SK-N-SH (cell line): ENCODE results near the gene PPP2R1B.

Experiments used
- CHD2 ChIP-seq: fragments of 150-350 bp; IDR thresholded peaks from 2 replicates; pipeline ENCODE4 v1.6.1; 2018; ENCODE audit warnings: low read length; ENCODE audit not compliant: partially characterized antibody
- CTCF ChIP-seq: fragments of 200-600 bp; sonication (generic); IDR thresholded peaks from 2 replicates; pipeline ENCODE4 v1.6.1; 2017; ENCODE audit warnings: antibody characterized with exemption, mild to moderate bottlenecking, moderate library complexity
- EP300 ChIP-seq, 2 experiments: IDR thresholded peaks; 2 replicates each; pipeline versions ENCODE4 v1.4.0 to v1.6.1; 2012; ENCODE audit warnings: borderline replicate concordance in 1 of 2, low read depth in 1 of 2, low read length in 1 of 2
- JUND ChIP-seq: IDR thresholded peaks from 2 replicates; pipeline ENCODE4 v1.4.0; 2012
- NFIC ChIP-seq: IDR thresholded peaks from 2 replicates; pipeline ENCODE4 v1.4.0; 2012; ENCODE audit warnings: borderline replicate concordance
- RAD21 ChIP-seq: IDR thresholded peaks from 2 replicates; pipeline ENCODE4 v1.6.1; 2012; ENCODE audit warnings: mild to moderate bottlenecking, low read length
- TAF1 ChIP-seq: IDR thresholded peaks from 2 replicates; pipeline ENCODE4 v1.6.1; 2012; ENCODE audit warnings: low read depth, mild to moderate bottlenecking, low read length, moderate library complexity, borderline replicate concordance

GRCh38 chr11:111774955-111775710 lies 8.9 kb upstream of the PPP2R1B start:
- TF ChIP-seq CHD2 (no peak), CTCF (no peak), NFIC (peak; percentile 37), JUND (no peak), TAF1 (no peak), RAD21 (no peak), EP300 (IDR thresholded peaks at IDR 0.05; ENCODE audit: borderline replicate concordance in 1 of 2, low read depth in 1 of 2, low read length in 1 of 2) (no peak)
